ENCODE data around the gene TVP23A.

DNA sequence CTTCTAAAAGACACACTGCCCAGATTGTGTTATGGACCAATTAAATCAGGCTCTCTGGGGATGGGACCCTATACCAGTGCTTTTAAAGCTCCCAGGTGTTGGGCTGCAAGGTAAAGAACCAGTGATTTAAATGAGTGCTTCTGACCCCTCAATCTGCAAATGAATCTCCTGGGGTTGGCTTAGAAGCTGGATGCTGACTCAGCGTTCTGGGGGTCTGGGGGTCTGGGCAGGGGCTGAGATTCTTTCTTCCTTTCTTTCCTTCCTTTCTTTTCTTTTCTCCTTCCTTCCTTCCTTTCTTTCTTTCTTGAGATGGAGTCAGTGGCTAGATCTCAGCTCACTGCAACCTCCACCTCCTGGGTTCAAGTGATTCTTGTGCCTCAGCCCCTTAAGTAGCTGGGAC is 2.0 kb upstream of the TVP23A start:
- TF ChIP-seq TAF1 (IDR thresholded peaks at IDR 0.05; ENCODE audit: low read depth, low read length) (no peak), POLR2A (IDR thresholded peaks at IDR 0.05; ENCODE audit: low read depth, low read length) (no peak), POLR2AphosphoS5 (IDR thresholded peaks at IDR 0.05; ENCODE audit: low read depth, low read length) (no peak), PAX5 (IDR thresholded peaks at IDR 0.05; ENCODE audit: insufficient read depth, low read length, severe bottlenecking) (no peak)
